Left cardiac atrium (tissue), 4 donors: Measurements from ENCODE around the gene TUT4. TPM values are rescaled to one million over a fixed set of nuclear protein-coding genes. Genes with fewer than 3 reads are reported as not detected.
A peak's percentile ranks its signal among the peaks of the same experiment; 100 is the strongest.

Experiments
- ATAC-seq, 2 donors: fragments of 200-7000 bp; cut with Tn5 transposase; one replicate each; pipeline ENCODE4 v1.9.1; 2020; ENCODE audit warnings: mild to moderate bottlenecking in 2 of 2, moderate library complexity in 2 of 2
- DNase-seq: peaks from one replicate; pipeline ENCODE4 v3.0.0-alpha.2; 2020
- intact Hi-C, 2 donors: fragments of 100-400 bp; cut with DNase I; formaldehyde crosslinking; loops; one replicate each; pipeline versions ENCODE4 v1.14.1 to v1.15.1; 2022 to 2023
- total RNA-seq, 2 donors: library from RNA; stranded (reverse); fragmentation: NEBNext Ultra II Directional; extraction: Animal tissue kit (Norgen Biotek cat#: 25700); gene quantifications; one replicate each; pipeline ENCODE4 v1.2.1, GENCODE V29; 2021
- donor health status: DM: no; HTN: yes; CAD: no.
- donor health status: DM: no; HTN: yes; CAD: no; lungs with severe emphysema.
- donor health status: DM: yes; HTN: yes; CAD: no.
- donor health status: Dilated cardiomyopathy.

Gene TUT4
- total RNA-seq, 2 donors from 2014 or later, result 30.1 to 32.7 TPM

DNA sequence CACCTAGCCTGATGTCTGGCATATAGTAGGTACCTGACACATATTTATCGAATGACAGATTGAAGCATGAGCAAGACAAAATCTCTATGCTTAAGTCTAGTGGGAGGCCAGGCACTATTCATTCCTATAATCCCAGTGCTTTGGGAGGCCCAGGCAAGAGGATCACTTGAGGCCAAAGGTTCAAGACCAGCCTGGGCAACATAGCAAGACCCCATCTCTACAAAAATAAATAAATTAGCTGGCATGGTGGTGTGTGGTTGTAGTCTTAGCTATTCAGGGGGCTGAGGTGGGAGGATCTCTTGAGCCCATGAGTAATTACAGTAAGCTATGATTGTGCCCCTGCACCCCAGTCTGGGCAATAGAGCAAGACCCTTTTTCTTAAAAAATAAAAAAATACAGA lies 23.2 kb upstream of the TUT4 start:
- no peak for DNase-seq
- intact Hi-C loops, result no loop called here
- ATAC-seq, result no peak

DNA sequence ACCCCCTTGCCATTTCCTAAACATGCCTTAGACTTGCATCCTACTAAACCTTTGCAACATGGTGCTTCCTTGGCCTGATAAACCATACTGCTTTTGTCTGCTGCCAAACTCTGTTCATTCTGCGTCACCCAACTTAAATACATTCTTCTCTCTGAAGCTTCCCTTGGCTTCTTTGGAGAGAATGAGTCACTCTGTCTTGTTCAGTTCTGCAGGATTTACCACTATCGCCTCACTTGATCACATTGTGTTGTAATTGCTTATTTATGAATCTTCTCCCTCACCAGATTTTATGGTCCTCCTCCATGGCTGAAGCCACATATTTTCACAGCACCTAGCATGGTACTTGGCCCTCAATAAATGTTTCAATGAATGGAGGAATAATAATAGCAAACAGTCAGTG lies 21.7 kb upstream of the TUT4 start:
- intact Hi-C loops, result no loop called here
- no peak for ATAC-seq

DNA sequence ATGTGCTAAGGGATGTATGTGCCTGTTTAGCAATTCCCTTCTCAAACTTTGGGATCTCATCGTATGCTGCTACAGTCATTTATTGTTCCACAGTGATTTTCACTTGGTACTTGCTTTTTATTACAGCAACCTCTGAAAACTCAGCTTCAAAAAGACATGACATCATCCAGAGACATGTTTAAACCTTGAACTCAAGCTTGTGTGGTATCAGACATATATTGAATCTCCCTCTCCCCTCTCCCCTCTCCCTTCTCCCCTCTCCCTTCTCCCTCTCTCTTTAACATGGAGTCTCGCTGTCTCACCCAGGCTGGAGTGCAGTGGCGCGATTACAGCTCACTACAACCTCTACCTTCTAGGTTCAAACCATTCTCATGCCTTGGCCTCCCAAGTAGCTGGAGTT lies 19.5 kb upstream of the TUT4 start:
- intact Hi-C loops, result no loop called here

More for the DNA sequence above, 21.7 kb upstream of the TUT4 start:
- no peak for DNase-seq

DNA sequence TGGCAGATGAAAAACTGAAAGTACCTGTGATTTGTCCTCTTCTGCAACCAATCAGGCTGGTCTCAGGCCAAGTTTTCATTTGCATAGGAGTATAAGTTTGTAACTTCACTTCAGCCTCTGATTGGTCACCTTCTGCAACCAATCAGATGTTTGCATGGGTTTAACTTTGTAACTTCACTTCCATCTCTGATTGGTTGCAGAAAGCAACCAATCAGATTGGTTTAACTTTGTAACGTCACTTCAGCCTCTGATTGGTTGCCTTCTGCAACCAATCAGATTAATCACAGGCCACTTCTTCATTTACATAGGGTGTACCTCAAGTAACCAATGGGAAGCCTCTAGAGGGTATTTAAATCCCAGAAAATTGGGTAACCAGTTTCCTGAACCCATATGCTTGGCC lies 18.9 kb upstream of the TUT4 start:
- no peak for DNase-seq
- intact Hi-C loops, result no loop called here
- no peak for ATAC-seq

More for the DNA sequence above, 19.5 kb upstream of the TUT4 start:
- no peak for ATAC-seq
- no peak for DNase-seq

DNA sequence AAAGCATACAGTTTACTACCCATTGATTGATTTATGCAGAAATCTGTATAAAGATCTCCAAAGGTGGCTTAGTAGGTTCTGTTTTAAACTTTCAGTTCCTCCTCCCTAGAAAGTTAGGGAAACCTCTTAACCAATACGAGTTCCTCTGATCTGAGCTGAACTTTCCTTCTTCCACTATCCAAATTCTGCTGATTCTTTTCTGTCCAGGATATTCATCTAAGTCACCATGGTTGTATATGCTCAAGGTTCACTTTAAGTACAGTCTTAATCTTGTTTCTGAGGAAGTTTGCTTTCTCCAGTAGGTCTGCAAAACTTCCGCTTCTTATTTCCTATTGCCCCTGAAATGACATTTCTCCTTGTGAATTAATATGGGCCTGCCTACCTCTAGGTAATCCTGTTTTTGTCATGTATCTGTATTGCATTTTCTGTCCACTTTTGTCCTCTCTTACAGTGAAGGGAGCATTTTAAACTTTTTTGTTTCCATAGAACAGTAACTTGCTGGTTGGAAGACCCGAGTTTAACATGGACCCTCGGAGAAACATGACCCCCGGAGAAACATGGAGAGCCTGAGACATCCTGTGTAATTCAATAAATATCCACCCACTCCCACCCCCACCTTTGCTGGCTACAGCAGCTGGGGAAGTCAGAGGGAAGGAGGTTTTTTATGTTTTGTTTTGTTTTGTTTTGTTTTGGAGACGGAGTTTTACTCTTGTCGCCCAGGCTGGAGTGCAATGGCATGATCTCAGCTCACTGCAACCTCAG lies 16.7 kb upstream of the TUT4 start:
- DNase-seq (no peak), ATAC-seq (no peak)
- intact Hi-C loops, result no loop called here

DNA sequence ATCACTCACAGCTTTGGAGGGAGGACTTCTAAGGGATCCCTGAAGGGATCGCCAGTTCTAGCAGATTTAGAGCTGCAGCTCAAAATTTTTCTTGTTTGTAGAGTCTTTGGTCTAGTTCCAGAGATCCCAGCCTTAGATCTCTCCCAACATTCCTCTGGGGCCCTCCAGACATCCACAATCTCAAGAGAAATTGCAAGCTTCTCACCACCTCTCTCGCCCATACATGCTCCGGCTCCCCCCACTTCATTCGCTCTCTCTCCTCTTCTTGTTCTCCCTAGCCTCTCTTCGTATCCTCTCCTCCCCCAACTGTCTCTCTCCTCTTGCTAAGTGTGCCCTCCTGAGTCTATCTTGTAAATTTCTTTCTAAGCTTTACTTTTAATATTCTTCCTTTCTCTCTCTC lies 15.1 kb upstream of the TUT4 start:
- intact Hi-C loops, result no loop called here
- ATAC-seq (peak in 1 of 2 donors; percentile 71), DNase-seq (no peak)

DNA sequence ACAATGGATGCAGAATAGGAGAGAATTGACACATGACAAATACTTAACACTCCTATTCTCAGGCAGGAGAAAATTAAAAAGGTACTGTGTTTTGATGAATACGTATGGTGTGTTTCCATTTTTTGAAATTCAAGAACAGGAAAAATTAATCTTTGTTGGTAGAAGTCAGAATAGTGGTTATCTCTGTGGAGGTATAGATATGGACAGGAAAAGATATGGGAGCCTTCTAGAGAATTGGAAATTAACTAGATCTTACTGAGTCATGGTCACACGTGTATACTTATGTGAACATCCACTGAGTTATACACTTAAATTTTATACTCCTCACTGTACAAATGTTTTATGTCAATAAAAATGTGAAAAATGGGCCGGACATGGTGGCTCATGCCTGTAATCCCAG lies 9.9 kb upstream of the TUT4 start:
- ATAC-seq, result no peak
- intact Hi-C loops, result no loop called here
- DNase-seq, result no peak

DNA sequence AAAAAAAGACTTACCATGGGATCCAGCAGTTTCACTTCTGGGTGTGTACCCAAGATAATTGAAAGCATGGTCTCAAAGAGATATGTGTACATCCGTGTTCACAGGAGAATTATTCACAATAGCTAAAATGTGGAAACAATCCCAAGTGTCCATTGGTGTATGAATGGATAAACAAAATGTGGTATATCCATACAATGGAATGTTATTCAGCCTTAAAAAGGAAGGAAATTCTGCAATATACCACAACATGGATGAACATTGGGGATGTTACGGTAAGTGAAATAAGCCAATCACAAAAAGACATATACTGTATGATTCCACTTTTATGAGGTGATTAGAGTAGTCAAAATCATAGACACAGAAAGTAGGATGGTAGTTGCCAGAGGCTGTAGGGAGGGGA lies 7.0 kb upstream of the TUT4 start:
- ATAC-seq (no peak), DNase-seq (no peak)
- intact Hi-C loops, result no loop called here

DNA sequence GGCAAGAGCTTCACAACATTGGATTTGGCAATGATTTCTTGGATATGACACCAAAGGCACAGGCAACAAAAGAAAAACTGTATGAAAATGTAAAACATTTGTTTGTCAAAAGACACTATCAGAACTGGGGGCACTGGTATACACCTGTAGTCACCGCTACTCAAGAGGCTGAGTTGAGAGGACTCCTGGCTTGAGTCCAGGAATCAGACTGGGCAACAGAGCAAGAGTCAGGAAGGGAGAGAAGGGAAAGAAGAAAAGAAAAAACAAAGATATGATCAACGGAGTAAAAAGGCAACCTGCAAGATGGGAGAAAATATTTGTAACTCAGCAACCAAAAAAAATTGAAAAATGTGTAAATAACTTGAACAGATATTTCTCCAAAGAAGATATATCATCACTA lies 6.0 kb upstream of the TUT4 start:
- intact Hi-C loops, result no loop called here
- ATAC-seq (no peak), DNase-seq (no peak)

DNA sequence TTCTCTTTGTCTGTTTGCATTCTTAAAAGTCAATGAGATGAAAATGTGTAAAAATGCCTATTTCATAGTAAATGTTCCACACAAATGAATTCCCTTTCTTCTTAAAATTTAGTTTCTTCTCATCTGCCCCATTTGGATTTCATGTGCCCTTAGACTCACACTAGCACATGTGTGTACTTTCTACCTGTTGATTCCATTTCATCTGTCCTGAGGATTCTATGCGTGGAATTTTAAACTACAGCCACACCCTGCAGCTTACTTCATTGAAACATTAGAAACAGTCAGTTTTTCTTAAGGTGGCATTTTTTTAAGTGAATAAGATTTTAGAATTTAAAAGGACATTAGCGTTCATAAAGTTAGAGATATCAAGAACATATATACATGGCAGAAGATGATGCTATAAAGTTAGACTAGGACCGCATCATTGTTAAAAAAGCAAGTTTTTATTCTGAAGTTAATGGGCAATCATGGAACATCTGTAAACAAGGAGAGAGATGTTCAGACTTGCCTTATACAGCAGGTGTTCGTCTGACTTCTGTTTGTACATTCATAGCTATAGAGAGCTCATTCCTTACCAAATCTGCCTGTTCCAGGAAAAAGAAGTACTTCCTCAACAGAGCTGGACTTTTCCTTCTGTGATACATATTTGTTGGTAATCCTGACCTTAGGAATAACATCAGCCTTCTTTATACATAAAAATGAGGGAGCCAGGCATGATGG lies 3.9 kb upstream of the TUT4 start:
- ATAC-seq, result no peak
- intact Hi-C loops, result no loop called here
- no peak for DNase-seq

DNA sequence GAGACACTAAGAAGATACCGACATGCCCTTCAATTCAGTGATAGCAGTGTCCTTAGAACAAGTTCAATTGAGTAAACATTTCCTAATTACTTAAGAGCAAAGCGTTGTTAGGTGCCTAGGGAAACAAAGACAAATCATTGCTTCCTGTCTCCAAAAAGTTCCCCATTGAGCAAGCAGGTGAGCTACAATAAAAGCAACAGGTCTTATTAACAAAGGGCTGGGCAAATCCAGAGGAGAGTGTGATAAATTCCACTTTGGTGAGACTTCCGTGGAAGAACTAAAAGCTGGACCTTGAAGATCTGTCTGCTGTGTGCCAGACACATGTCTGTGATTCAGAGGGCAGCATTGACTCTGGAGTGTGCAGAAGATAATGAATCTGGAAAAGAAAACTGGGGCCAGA lies 1.9 kb upstream of the TUT4 start:
- intact Hi-C loops, result loop anchor here in 1 of 2 donors (5.0 kb wide), 1 partner anchor 48 kb away; the partner anchor contains the start of gene GPX7
- DNase-seq, result no peak
- no peak for ATAC-seq

DNA sequence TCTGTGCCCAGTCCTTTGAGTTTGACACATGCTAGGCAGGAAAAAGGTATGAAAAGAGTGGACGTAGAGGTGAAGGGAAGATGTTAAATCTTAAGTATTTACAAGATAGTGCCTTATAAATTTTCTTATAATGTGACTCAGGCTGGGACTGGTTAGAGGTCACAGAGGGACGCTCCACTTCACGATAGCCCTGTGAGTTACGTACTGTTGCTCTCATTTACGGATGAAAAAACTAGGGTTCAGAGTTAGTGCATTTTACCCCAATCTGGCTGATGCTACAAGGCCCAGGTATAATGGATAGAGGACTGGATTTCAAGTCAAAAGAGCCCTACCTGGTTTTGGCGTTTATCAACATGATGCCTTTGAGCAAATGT lies 1.4 kb upstream of the TUT4 start:
- ATAC-seq, result no peak
- no peak for DNase-seq
- intact Hi-C loops, result loop anchor here in 1 of 2 donors (5.0 kb wide), 1 partner anchor 48 kb away; the partner anchor contains the start of gene GPX7

DNA sequence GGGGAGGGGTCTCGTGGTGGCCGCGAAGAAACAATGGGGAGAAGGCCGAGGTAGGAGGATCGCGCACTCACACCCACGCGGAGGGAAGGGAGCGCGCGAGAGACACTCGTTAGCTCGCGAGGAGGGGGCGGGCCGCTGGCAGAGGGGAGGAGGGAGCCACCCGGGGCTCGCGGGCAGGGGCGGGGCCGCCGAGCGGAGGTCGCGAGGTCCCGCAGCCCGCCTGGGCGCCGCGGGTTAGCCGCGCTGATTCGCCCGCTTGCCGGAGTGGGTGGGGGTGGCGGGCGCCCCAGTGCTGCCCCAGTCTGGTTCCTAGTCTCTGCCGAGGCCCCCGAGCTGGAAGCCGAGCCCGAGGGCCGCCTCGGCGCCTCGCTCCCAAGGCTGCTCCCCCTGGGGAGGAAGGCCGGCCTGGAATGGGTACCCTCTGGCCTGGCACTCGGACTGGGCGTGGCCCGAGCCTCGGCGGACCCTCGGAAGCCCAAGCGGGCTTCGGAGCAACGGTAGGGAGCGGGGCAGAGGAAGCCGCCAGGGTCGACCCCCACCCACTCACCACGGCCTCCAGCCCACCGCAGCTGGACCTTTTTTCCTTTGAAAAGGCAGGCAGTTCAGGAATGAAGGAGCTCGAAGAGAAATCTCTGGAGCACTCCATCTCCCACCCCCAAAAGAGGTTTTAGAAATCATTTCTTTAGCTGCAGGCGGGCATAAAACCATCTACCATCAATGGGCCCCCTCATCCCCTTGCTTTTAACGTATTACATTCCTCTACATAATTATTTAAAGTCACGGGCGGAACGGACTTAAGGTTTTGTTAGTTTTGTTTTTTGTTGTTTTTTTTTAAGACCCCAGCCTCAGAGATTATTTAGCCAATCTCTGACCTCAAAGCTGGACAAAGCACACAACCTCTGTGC lies 722 bp upstream of the TUT4 start:
- DNase-seq, result peak; percentile 89
- peak; percentile 94 to 95 for ATAC-seq
- intact Hi-C loops, result loop anchor here in 1 of 2 donors (5.0 kb wide), 1 partner anchor 49 kb away; the partner anchor contains the start of gene GPX7

DNA sequence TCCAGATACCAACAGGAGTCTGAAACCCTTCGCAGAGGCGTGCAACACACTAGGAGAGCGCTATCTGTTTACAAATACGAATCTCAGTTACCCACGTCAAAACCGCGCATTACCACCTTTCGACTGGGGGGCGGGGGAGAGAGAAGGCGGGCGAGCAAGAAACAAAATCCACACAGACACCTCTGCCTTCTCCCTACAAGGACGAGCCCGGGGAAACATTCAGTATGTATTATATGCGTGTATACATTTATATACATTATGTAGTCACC lies 722 bp downstream of the TUT4 start:
- intact Hi-C loops, result loop anchor here in 1 of 2 donors (5.0 kb wide), 1 partner anchor 50 kb away; the partner anchor contains the start of gene GPX7
- peak; percentile 39 for DNase-seq
- ATAC-seq, result peak; percentile 24 to 60

DNA sequence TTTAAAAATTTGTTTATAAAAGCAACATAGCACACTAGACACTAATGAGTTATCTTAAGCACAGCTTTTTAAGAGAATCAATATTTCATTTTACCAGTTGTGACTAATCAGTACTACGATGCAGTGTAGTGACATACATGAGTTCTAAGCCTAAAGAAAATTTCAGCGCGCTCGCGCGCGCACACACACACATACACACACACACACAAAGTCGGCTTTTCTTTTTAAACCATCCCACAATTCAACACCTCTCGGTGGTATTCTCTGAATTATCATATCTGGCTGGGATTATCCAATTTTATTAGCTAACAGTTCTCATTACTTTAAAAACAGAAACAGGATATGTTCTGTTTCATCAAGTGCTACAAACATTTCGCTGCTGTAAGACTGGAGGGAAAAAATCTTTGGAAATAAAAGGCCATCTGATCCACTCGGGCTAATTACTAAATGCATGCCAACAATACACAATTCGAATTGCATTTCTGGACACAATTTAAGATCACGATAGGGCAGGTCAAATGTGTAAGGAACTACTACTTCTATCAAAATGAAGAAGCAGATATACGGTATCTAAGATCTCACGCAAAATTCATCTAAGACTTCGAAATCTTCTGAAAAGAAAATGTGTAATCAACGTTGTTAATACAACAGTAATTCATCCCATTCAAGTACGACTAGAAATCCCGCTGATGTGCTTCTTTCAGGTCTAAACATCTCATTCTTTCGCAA lies 1.2 kb downstream of the TUT4 start:
- no peak for ATAC-seq
- intact Hi-C loops, result loop anchor here in 1 of 2 donors (5.0 kb wide), 1 partner anchor 51 kb away; the partner anchor contains the start of gene GPX7
- no peak for DNase-seq

DNA sequence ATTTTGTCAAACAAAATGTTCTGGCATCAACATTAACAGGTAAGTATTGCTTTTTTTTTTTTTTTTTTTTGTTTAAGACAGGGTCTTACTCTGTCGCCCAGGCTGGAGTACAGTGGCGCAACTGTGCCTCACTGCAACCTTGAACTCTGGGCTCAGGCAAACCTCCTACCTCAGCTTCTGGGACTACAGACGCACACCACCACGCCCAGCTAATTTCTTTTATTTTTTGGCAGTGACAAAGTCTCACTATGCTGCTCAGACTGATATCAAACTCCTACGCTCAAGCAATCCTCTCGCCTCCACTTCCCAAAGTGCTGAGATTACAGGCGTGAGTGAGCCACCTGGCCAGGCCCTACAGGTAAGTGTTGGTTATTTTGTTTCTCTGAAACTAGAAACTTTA lies 2.4 kb downstream of the TUT4 start:
- no peak for ATAC-seq
- intact Hi-C loops, result loop anchor here in 1 of 2 donors (5.0 kb wide), 1 partner anchor 52 kb away; the partner anchor contains the start of gene GPX7
- DNase-seq, result no peak

DNA sequence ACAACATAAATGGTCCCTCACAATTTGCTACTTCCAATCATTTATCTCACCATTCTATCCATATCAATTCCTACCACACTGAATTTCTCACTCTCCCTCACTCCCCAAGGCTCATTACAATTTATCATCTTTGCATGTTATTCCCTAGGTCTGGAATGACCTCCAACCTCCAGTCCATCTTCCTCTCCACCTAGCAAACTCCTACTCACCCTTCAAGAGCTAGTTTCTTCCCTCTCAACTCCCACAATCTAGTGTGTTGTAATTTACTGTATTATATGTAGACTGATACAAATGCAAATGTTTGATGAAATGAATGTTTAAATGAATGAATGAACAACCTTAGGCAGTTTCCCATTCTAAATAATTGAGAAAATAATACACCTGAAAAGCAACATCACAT lies 3.6 kb downstream of the TUT4 start:
- ATAC-seq, result no peak
- intact Hi-C loops, result no loop called here
- no peak for DNase-seq

DNA sequence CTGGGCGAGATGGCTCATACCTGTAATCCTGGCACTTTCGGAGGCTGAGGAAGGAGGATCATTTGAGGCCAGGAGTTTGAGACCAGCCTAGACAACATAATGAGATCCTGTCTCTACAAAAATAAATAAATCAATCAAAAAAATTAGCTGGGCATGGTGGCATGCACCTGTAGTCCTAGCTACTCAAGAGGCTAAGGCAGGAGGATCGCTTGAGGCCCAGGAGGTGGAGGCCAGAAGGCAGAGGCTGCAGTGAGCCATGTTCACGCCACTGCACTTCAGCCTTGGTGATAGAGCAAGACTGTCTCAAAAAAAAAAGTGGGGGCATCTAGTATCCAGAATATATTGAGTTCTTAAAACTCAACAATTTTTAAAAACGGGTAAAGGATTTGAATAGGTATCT lies 6.0 kb downstream of the TUT4 start:
- DNase-seq, result no peak
- ATAC-seq, result no peak
- intact Hi-C loops, result no loop called here
